Measurements from ENCODE around the gene ARL8A. TPM values are rescaled to one million over a fixed set of nuclear protein-coding genes. Genes with fewer than 3 reads are reported as not detected.

Gene ARL8A
- total RNA-seq, 2 experiments from 2014 or later = 25.1 to 44.6 TPM

- no peaks in the 10 kb centered on the region for H3K9me3 ChIP-seq (ENCODE audit: low read length)
- peak; percentile 76 for DNase-seq (ENCODE audit: low spot score)
- no peaks in the 10 kb centered on the region for H3K9me2 ChIP-seq (ENCODE audit: insufficient read depth, low read length)
- H4K20me1 ChIP-seq (ENCODE audit: insufficient read depth, low read length) = no peaks in the 10 kb centered on the region
- intact Hi-C loops (cut with micrococcal nuclease; ENCODE audit: unreplicated experiment) = no loop called here
- peak overlapping the region; percentile 89 for H3K27ac ChIP-seq (ENCODE audit: low read depth, low read length, poor library complexity, severe bottlenecking)
- ChIA-PET POLR2A (interaction anchor here (1.2 to 1.9 kb wide), 3 partner anchors 14 to 24 kb away, joined by 4 to 11 read pairs (median 7); partner anchors contain the start of gene ARL8A), CTCF (ENCODE audit: unreplicated experiment) (no interaction called here)
- TF ChIP-seq, protein P1, sequence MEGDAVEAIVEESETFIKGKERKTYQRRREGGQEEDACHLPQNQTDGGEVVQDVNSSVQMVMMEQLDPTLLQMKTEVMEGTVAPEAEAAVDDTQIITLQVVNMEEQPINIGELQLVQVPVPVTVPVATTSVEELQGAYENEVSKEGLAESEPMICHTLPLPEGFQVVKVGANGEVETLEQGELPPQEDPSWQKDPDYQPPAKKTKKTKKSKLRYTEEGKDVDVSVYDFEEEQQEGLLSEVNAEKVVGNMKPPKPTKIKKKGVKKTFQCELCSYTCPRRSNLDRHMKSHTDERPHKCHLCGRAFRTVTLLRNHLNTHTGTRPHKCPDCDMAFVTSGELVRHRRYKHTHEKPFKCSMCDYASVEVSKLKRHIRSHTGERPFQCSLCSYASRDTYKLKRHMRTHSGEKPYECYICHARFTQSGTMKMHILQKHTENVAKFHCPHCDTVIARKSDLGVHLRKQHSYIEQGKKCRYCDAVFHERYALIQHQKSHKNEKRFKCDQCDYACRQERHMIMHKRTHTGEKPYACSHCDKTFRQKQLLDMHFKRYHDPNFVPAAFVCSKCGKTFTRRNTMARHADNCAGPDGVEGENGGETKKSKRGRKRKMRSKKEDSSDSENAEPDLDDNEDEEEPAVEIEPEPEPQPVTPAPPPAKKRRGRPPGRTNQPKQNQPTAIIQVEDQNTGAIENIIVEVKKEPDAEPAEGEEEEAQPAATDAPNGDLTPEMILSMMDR (conservative IDR thresholded peaks at IDR 0.05; ENCODE audit: low read length) = peak; percentile 47; the same call in 1 of the 2 replicates
- no peak for TF ChIP-seq EZH2phosphoT487 (IDR thresholded peaks at IDR 0.05; ENCODE audit: borderline replicate concordance, low read depth, low read length)
- BruUV-seq (replicated peaks) = no TSS peak
- H3K36me3 ChIP-seq (ENCODE audit: insufficient read depth, low read length) = peaks cover 32% of the 10 kb centered on the region
- peaks cover 30% of the 10 kb centered on the region; the same call in 1 of the 2 replicates for H3K79me2 ChIP-seq (ENCODE audit: insufficient read depth, low read depth, low read length)
- peak overlapping the region; percentile 24; the same call in 1 of the 2 replicates for H2AFZ ChIP-seq (ENCODE audit: low read length)
- H3K4me3 ChIP-seq (ENCODE audit: low read depth, low read length, poor library complexity, severe bottlenecking) = peak overlapping the region; percentile 73
- H3K4me2 ChIP-seq (ENCODE audit: low read length) = peak overlapping the region; percentile 95
- H3K4me1 ChIP-seq (ENCODE audit: insufficient read depth, low read length, poor library complexity, severe bottlenecking) = peaks cover 98% of the 10 kb centered on the region
Observed at GRCh38 chr1:202159534-202160371, 15.2 kb upstream of the ARL8A start.

DNA sequence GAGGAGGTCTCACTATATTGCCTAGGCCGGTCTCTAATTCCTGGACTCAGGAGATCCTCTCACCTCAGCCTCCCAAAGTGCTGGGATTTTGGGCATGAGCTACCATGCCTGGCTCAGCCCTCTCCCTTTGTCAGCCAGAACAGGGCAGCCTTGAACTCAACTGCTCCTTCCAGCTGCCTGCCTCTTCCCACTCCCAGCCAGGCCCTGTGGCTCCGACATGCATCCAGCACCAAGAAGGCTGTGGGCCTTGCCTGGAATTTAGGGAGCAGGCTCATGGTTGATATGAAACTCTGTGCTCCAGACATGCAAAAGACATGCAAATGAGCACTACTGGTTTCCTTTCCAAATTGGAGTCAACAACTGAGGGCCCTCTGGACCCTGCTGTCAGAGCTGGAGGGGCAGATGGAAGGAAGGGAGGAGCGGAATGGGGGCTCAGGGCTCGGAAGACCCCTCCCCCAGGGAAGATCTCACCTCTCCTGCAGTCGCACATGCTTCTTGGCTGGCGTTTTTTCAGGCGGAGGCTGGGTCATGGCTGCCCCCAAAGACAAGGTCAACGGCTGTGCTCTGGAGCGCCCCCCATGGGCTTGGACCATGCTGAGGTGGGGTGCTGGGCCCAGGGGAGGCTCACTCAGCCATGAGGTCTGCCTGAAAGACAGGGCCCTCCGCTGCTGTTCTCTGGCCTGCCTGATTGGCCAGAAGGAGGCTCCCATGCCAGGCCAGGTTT is 14.4 kb upstream of the ARL8A start:
- BruUV-seq (replicated peaks) = no TSS peak
- Histone ChIP-seq H3K79me2 (ENCODE audit: insufficient read depth, low read depth, low read length) (peaks cover 30% of the 10 kb centered on the region; the same call in 1 of the 2 replicates), H3K27ac (ENCODE audit: low read depth, low read length, poor library complexity, severe bottlenecking) (peak overlapping the region; percentile 89), H3K9me3 (ENCODE audit: low read length) (no peaks in the 10 kb centered on the region), H3K9me2 (ENCODE audit: insufficient read depth, low read length) (no peaks in the 10 kb centered on the region), H3K4me1 (ENCODE audit: insufficient read depth, low read length, poor library complexity, severe bottlenecking) (peaks cover 92% of the 10 kb centered on the region), H4K20me1 (ENCODE audit: insufficient read depth, low read length) (no peaks in the 10 kb centered on the region), H2AFZ (ENCODE audit: low read length) (peak overlapping the region; percentile 24; the same call in 1 of the 2 replicates), H3K4me3 (ENCODE audit: low read depth, low read length, poor library complexity, severe bottlenecking) (peak overlapping the region; percentile 73), H3K4me2 (ENCODE audit: low read length) (peak overlapping the region; percentile 95), H3K36me3 (ENCODE audit: insufficient read depth, low read length) (peaks cover 40% of the 10 kb centered on the region)
- peak; percentile 70 for DNase-seq (ENCODE audit: low spot score)
- intact Hi-C loops (cut with micrococcal nuclease; ENCODE audit: unreplicated experiment) = no loop called here
- ChIA-PET POLR2A (interaction anchor here (0.5 to 1.7 kb wide), 4 partner anchors 12 to 384 kb away, joined by 3 to 7 read pairs (median 4); no protein-coding TSS in a partner anchor), CTCF (ENCODE audit: unreplicated experiment) (no interaction called here)
- TF ChIP-seq EZH2phosphoT487 (IDR thresholded peaks at IDR 0.05; ENCODE audit: borderline replicate concordance, low read depth, low read length) = no peak
- TF ChIP-seq, protein P1 (conservative IDR thresholded peaks at IDR 0.05; ENCODE audit: low read length) = peak; percentile 79
